ENCODE data around the gene ID1.
"Not testable (repeated sequence)": the region's sequence is repeated elsewhere in the genome, so short reads cannot be mapped to it uniquely, and the experiment has no call there.

Gene ID1

GRCh38 chr20:31595654-31596411 is 9.3 kb upstream of the ID1 start:
- DNase-seq (ENCODE audit: low read depth in 1 of 2, low spot score in 1 of 2) = no peak
- in situ Hi-C loops (cut with HindIII; ENCODE audit: low pct_unique_long_range_greater_than_20kb, low sequenced_read_pairs) = no loop called here
- TF ChIP-seq JUND (IDR thresholded peaks at IDR 0.05; ENCODE audit: low read depth) = no peak

GRCh38 chr20:31596412-31596715 is 8.7 kb upstream of the ID1 start:
- in situ Hi-C loops (cut with HindIII; ENCODE audit: low pct_unique_long_range_greater_than_20kb, low sequenced_read_pairs); DNase-seq (ENCODE audit: low read depth in 1 of 2, low spot score in 1 of 2): not testable (repeated sequence)

GRCh38 chr20:31596831-31597480 is 8.1 kb upstream of the ID1 start:
- TF ChIP-seq JUND (IDR thresholded peaks at IDR 0.05; ENCODE audit: low read depth) = no peak
- in situ Hi-C loops (cut with HindIII; ENCODE audit: low pct_unique_long_range_greater_than_20kb, low sequenced_read_pairs) = no loop called here
- no peak for DNase-seq (ENCODE audit: low read depth in 1 of 2, low spot score in 1 of 2)

- in situ Hi-C loops (cut with HindIII; ENCODE audit: low pct_unique_long_range_greater_than_20kb, low sequenced_read_pairs) = no loop called here
- DNase-seq (ENCODE audit: low read depth in 1 of 2, low spot score in 1 of 2) = no peak
These were observed 7.6 kb upstream of the ID1 start for GRCh38 chr20:31597481-31597855.

GRCh38 chr20:31602431-31602778 is 2.7 kb upstream of the ID1 start:
- DNase-seq (ENCODE audit: low read depth in 1 of 2, low spot score in 1 of 2) = no peak
- in situ Hi-C loops (cut with HindIII; ENCODE audit: low pct_unique_long_range_greater_than_20kb, low sequenced_read_pairs) = no loop called here
- no peak for TF ChIP-seq JUND (IDR thresholded peaks at IDR 0.05; ENCODE audit: low read depth)

More at GRCh38 chr20:31597481-31597855, 7.6 kb upstream of the ID1 start:
- TF ChIP-seq JUND (IDR thresholded peaks at IDR 0.05; ENCODE audit: low read depth) = no peak

GRCh38 chr20:31602779-31603441 is 2.2 kb upstream of the ID1 start:
- no peak for TF ChIP-seq JUND (IDR thresholded peaks at IDR 0.05; ENCODE audit: low read depth)
- no peak for DNase-seq (ENCODE audit: low read depth in 1 of 2, low spot score in 1 of 2)
- in situ Hi-C loops (cut with HindIII; ENCODE audit: low pct_unique_long_range_greater_than_20kb, low sequenced_read_pairs) = no loop called here

- peak; percentile 94 to 97 for DNase-seq (ENCODE audit: low read depth in 1 of 2, low spot score in 1 of 2)
- no peak; the same call in 1 of the 2 replicates for TF ChIP-seq JUND (IDR thresholded peaks at IDR 0.05; ENCODE audit: low read depth)
- in situ Hi-C loops (cut with HindIII; ENCODE audit: low pct_unique_long_range_greater_than_20kb, low sequenced_read_pairs) = no loop called here
These were observed 1.1 kb upstream of the ID1 start for GRCh38 chr20:31603822-31604566.

- no peak for DNase-seq (ENCODE audit: low read depth in 1 of 2, low spot score in 1 of 2)
- in situ Hi-C loops (cut with HindIII; ENCODE audit: low pct_unique_long_range_greater_than_20kb, low sequenced_read_pairs) = no loop called here
- no peak for TF ChIP-seq JUND (IDR thresholded peaks at IDR 0.05; ENCODE audit: low read depth)
These were observed 490 bp upstream of the ID1 start for GRCh38 chr20:31604567-31605030.

- TF ChIP-seq JUND (IDR thresholded peaks at IDR 0.05; ENCODE audit: low read depth) = 0 out of 2 replicates have a peak, but pooled peaks have one; percentile 2
- peak in 1 of 2 experiments; percentile 38 for DNase-seq (ENCODE audit: low read depth in 1 of 2, low spot score in 1 of 2)
- in situ Hi-C loops (cut with HindIII; ENCODE audit: low pct_unique_long_range_greater_than_20kb, low sequenced_read_pairs) = no loop called here
These were observed 1.1 kb downstream of the ID1 start for GRCh38 chr20:31605902-31606803.

GRCh38 chr20:31606804-31607639 is 1.9 kb downstream of the ID1 start:
- in situ Hi-C loops (cut with HindIII; ENCODE audit: low pct_unique_long_range_greater_than_20kb, low sequenced_read_pairs) = no loop called here
- 0 out of 2 replicates have a peak, but pooled peaks have one; percentile 5 for TF ChIP-seq JUND (IDR thresholded peaks at IDR 0.05; ENCODE audit: low read depth)
- DNase-seq (ENCODE audit: low read depth in 1 of 2, low spot score in 1 of 2) = peak in 1 of 2 experiments; percentile 78

GRCh38 chr20:31607640-31608250 is 2.7 kb downstream of the ID1 start:
- TF ChIP-seq JUND (IDR thresholded peaks at IDR 0.05; ENCODE audit: low read depth) = no peak
- no peak for DNase-seq (ENCODE audit: low read depth in 1 of 2, low spot score in 1 of 2)
- in situ Hi-C loops (cut with HindIII; ENCODE audit: low pct_unique_long_range_greater_than_20kb, low sequenced_read_pairs) = no loop called here
